Immature natural killer cell (primary cell): Measurements from ENCODE around the gene OPN1MW. TPM values are rescaled to one million over a fixed set of nuclear protein-coding genes. Genes with fewer than 3 reads are reported as not detected.
"Not testable (repeated sequence)": the region's sequence is repeated elsewhere in the genome, so short reads cannot be mapped to it uniquely, and the experiment has no call there.

Source experiments
- DNase-seq, 3 donors: peaks; one replicate each; pipeline ENCODE4 v3.0.0; 2022; ENCODE audit warnings: mixed read lengths in 1 of 3
- H3K27ac Mint-ChIP-seq, 6 donors: one replicate each; pipeline ENCODE4 v1.8.0; 2020; ENCODE audit warnings: mixed read lengths in 6 of 6, mild to moderate bottlenecking in 5 of 6, inconsistent platforms in 4 of 6, moderate library complexity in 3 of 6
- H3K27me3 Mint-ChIP-seq, 3 donors: one replicate each; pipeline ENCODE4 v1.8.0; 2020 to 2021; ENCODE audit warnings: low read depth in 3 of 3, mild to moderate bottlenecking in 3 of 3, mixed read lengths in 3 of 3, moderate library complexity in 3 of 3, inconsistent platforms in 1 of 3
- H3K36me3 Mint-ChIP-seq, 3 donors: one replicate each; pipeline ENCODE4 v1.8.0; 2020; ENCODE audit warnings: mixed read lengths in 3 of 3, inconsistent platforms in 2 of 3, mild to moderate bottlenecking in 2 of 3
- H3K4me1 Mint-ChIP-seq, 2 donors: one replicate each; pipeline ENCODE4 v1.8.0; 2020; ENCODE audit warnings: inconsistent platforms in 2 of 2, mild to moderate bottlenecking in 2 of 2, mixed read lengths in 2 of 2, moderate library complexity in 1 of 2
- H3K4me3 Mint-ChIP-seq, 5 donors: one replicate each; pipeline ENCODE4 v1.8.0; 2020; ENCODE audit warnings: mild to moderate bottlenecking in 5 of 5, mixed read lengths in 5 of 5, inconsistent platforms in 3 of 5, moderate library complexity in 3 of 5
- H3K9me3 Mint-ChIP-seq, 6 donors: one replicate each; pipeline ENCODE4 v1.8.0; 2020; ENCODE audit warnings: mild to moderate bottlenecking in 6 of 6, mixed read lengths in 6 of 6, inconsistent platforms in 4 of 6, moderate library complexity in 3 of 6
- polyA plus RNA-seq, 3 donors: library from polyadenylated mRNA; unstranded; fragments of 300-500 nt; fragmentation: Illumina TruSeq; gene quantifications; one replicate each; pipeline ENCODE4 v1.2.3, GENCODE V29; 2021

Gene OPN1MW
- not detected for polyA plus RNA-seq

GRCh38 chrX:154182296-154182695, at the start of gene OPN1MW:
OPN1MW (plus strand) TSS chrX:154182596; CDS start chrX:154182678, 82 bp downstream.
- not testable (repeated sequence) for H3K4me1 Mint-ChIP-seq, H3K4me3 Mint-ChIP-seq, H3K36me3 Mint-ChIP-seq, H3K27ac Mint-ChIP-seq, H3K27me3 Mint-ChIP-seq, DNase-seq, H3K9me3 Mint-ChIP-seq

GRCh38 chrX:154135458-154136229, 46.8 kb upstream of the OPN1MW start:
- Mint-ChIP-seq H3K4me1 (peaks cover 27 to 29% of the 10 kb centered on the region in 2 donors), H3K4me3 (peak overlapping the region; percentile 29 to 83 (median 72)), H3K27ac (peak overlapping the region; percentile 81 to 96 (median 92)), H3K9me3 (no peaks in the 10 kb centered on the region), H3K27me3 (peaks cover 2 to 7% (median 3%) of the 10 kb centered on the region in 3 donors), H3K36me3 (no peaks in the 10 kb centered on the region)
- no peak for DNase-seq

GRCh38 chrX:154136627-154137161, 45.7 kb upstream of the OPN1MW start:
- H3K4me3 Mint-ChIP-seq, result peak overlapping the region; percentile 70 to 83 (median 80)

GRCh38 chrX:154138857-154139256, 43.5 kb upstream of the OPN1MW start:
- Mint-ChIP-seq H3K36me3 (no peaks in the 10 kb centered on the region), H3K9me3 (no peaks in the 10 kb centered on the region), H3K27ac (peak overlapping the region in 5 of 6 donors; percentile 44 to 91 (median 61)), H3K27me3 (peaks cover 2 to 7% (median 3%) of the 10 kb centered on the region in 3 donors), H3K4me1 (peaks cover 27 to 29% of the 10 kb centered on the region in 2 donors), H3K4me3 (peak overlapping the region in 1 of 5 donors; percentile 48)
- DNase-seq, result no peak

More at GRCh38 chrX:154136627-154137161, 45.7 kb upstream of the OPN1MW start:
- no peaks in the 10 kb centered on the region for H3K9me3 Mint-ChIP-seq
- no peaks in the 10 kb centered on the region for H3K36me3 Mint-ChIP-seq
- peaks cover 27 to 29% of the 10 kb centered on the region in 2 donors for H3K4me1 Mint-ChIP-seq
- H3K27ac Mint-ChIP-seq, result peak overlapping the region; percentile 81 to 96 (median 92)
- peak; percentile 77 to 83 (median 82) for DNase-seq
- H3K27me3 Mint-ChIP-seq, result peaks cover 2 to 7% (median 3%) of the 10 kb centered on the region in 3 donors

- Mint-ChIP-seq H3K4me3 (no peak overlapping the region), H3K27ac (peak overlapping the region in 1 of 6 donors; percentile 18), H3K27me3 (peaks cover 2 to 7% (median 2%) of the 10 kb centered on the region in 3 donors), H3K9me3 (no peaks in the 10 kb centered on the region), H3K36me3 (no peaks in the 10 kb centered on the region), H3K4me1 (peaks cover 27 to 29% of the 10 kb centered on the region in 2 donors)
- no peak for DNase-seq
These were observed 42.2 kb upstream of the OPN1MW start for GRCh38 chrX:154140206-154140605.

GRCh38 chrX:154140742-154141141, 41.7 kb upstream of the OPN1MW start:
- no peak for DNase-seq
- Mint-ChIP-seq H3K4me3 (no peak overlapping the region), H3K27ac (peak overlapping the region in 1 of 6 donors; percentile 17)

GRCh38 chrX:154142386-154142785, 40.0 kb upstream of the OPN1MW start:
- DNase-seq, result no peak
- H3K9me3 Mint-ChIP-seq, result no peaks in the 10 kb centered on the region
- no peak overlapping the region for H3K27ac Mint-ChIP-seq
- H3K36me3 Mint-ChIP-seq, result no peaks in the 10 kb centered on the region
- H3K27me3 Mint-ChIP-seq, result peaks cover 0 to 3% (median 2%) of the 10 kb centered on the region in 3 donors
- no peak overlapping the region for H3K4me3 Mint-ChIP-seq
- H3K4me1 Mint-ChIP-seq, result peaks cover 7 to 10% of the 10 kb centered on the region in 2 donors

More at GRCh38 chrX:154140742-154141141, 41.7 kb upstream of the OPN1MW start:
- H3K4me1 Mint-ChIP-seq, result peaks cover 23 to 25% of the 10 kb centered on the region in 2 donors
- H3K36me3 Mint-ChIP-seq, result no peaks in the 10 kb centered on the region
- H3K9me3 Mint-ChIP-seq, result no peaks in the 10 kb centered on the region
- peaks cover 2 to 6% (median 2%) of the 10 kb centered on the region in 3 donors for H3K27me3 Mint-ChIP-seq

- H3K9me3 Mint-ChIP-seq, result no peaks in the 10 kb centered on the region
- H3K27me3 Mint-ChIP-seq, result peaks cover 0 to 3% (median 2%) of the 10 kb centered on the region in 3 donors
- no peaks in the 10 kb centered on the region for H3K36me3 Mint-ChIP-seq
- H3K27ac Mint-ChIP-seq, result peak overlapping the region in 1 of 6 donors; percentile 2
- H3K4me1 Mint-ChIP-seq, result peaks cover 0 to 5% of the 10 kb centered on the region in 2 donors
- H3K4me3 Mint-ChIP-seq, result no peak overlapping the region
- DNase-seq, result no peak
These were observed 39.2 kb upstream of the OPN1MW start for GRCh38 chrX:154142950-154143745.

GRCh38 chrX:154144010-154144409, 38.4 kb upstream of the OPN1MW start, which contains the start of gene OPN1LW:
OPN1LW (plus strand) TSS chrX:154144243; CDS start chrX:154144284, 41 bp downstream.
- H3K27ac Mint-ChIP-seq, result peak within 1 kb of the TSS in 1 of 6 donors; percentile 2
- not testable (repeated sequence) for H3K4me3 Mint-ChIP-seq, H3K9me3 Mint-ChIP-seq, H3K36me3 Mint-ChIP-seq, H3K4me1 Mint-ChIP-seq, H3K27me3 Mint-ChIP-seq, DNase-seq

- H3K9me3 Mint-ChIP-seq, H3K27me3 Mint-ChIP-seq, DNase-seq, H3K27ac Mint-ChIP-seq, H3K4me1 Mint-ChIP-seq, H3K4me3 Mint-ChIP-seq, H3K36me3 Mint-ChIP-seq: not testable (repeated sequence)
These were observed 31.4 kb upstream of the OPN1MW start for GRCh38 chrX:154151030-154151429.

- not testable (repeated sequence) for H3K4me1 Mint-ChIP-seq, H3K9me3 Mint-ChIP-seq, H3K4me3 Mint-ChIP-seq, H3K27me3 Mint-ChIP-seq, H3K36me3 Mint-ChIP-seq, DNase-seq, H3K27ac Mint-ChIP-seq
These were observed 26.2 kb upstream of the OPN1MW start for GRCh38 chrX:154156221-154156620.

GRCh38 chrX:154157207-154157606, 25.2 kb upstream of the OPN1MW start:
- not testable (repeated sequence) for H3K4me3 Mint-ChIP-seq, DNase-seq, H3K9me3 Mint-ChIP-seq, H3K27ac Mint-ChIP-seq, H3K36me3 Mint-ChIP-seq, H3K27me3 Mint-ChIP-seq, H3K4me1 Mint-ChIP-seq

GRCh38 chrX:154159345-154159744, 23.1 kb upstream of the OPN1MW start:
- not testable (repeated sequence) for H3K27ac Mint-ChIP-seq, DNase-seq, H3K27me3 Mint-ChIP-seq, H3K9me3 Mint-ChIP-seq, H3K36me3 Mint-ChIP-seq, H3K4me1 Mint-ChIP-seq, H3K4me3 Mint-ChIP-seq

- not testable (repeated sequence) for H3K4me1 Mint-ChIP-seq, H3K27me3 Mint-ChIP-seq, H3K4me3 Mint-ChIP-seq, H3K9me3 Mint-ChIP-seq, DNase-seq, H3K36me3 Mint-ChIP-seq, H3K27ac Mint-ChIP-seq
These were observed 17.5 kb upstream of the OPN1MW start for GRCh38 chrX:154164902-154165301.
